ENCODE results near the gene ZNF638.

Gene ZNF638

DNA sequence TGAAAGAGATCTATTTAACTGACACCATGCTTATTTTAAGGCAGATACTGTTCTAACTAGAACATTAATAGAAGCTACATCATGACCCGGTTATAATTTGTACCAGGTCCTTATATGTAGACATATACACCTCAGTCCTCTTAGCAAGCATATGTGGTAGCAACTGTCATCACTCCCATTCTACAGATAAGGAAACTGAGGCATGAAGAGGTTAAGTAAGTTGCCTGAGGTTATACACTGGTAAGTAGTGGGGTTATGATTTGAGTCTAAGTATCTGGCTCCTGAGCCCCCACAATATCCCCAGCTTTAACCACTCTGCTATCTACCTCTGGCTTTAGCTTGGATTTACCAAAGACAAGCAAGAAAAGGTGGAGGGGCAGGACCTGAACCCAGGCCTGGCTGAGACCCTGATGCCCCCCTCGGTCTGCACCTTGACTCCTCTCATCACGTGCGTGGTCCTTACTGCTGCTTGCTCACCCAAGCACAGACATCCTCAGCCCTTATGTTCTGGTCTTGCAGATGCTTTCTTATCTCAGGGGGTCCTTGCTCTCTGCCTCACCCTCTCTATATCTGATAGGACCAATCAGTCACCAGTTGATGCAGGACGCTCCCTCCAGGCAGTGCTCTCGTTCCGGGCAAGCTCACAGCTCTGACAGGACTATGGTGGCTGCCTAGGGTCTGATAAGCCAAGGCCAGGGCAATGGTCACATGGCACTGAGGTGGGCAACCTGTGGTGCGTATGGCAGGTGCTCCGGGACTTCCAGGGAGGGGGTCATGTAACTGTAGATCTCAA, 125.7 kb downstream of the ZNF638 start:
- DNase-seq = no peak

DNA sequence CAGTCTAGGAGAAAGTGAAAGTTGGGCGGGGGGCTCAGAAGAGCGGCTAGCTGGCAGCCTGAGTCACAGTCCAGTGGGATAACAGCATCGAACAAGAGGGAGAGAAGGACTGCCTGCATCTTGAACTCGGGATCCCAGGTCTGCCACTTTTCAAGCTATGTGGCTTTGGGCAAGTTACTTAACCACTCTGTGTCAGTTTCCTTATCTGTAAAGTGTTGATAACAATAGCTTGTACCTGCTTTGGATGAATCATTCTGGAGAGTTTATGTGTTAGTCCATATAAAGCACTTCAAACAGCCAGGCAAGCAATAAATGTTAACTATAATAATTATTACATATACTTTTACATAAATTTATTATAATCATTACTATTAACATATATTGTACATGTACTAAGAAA, 126.3 kb downstream of the ZNF638 start:
- no peak for DNase-seq

DNA sequence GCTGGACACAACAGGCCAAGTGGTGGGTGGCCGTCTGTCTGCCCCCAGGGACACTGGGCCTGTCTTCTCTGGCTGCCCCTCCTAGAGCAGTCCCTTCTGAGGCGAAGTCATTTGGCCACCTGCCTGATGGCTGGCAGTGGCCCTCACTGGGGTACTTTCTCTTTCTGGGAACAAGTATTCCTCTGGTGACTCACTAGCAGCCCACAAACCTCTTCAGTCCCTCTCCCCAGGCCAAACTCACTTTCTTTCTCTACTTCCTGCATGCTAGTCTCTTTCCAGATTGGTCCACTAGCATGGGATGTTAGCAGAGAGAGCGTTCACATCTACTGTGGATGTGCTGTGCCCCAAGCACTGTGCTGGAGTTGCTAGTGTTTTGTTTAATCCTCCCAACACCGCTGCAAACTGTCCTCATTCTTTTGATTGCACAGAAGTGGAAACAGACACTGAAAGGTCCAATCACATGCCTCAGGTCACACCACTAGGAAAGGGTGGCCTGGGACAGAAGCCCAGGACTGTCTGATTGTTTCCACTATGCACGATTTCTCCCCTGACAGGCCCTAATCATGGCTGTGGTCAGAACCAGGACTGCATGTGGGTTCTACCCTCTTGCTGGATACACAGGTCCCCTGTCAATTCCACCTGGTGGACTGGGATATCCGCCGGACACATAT, 127.0 kb downstream of the ZNF638 start:
- DNase-seq = no peak

DNA sequence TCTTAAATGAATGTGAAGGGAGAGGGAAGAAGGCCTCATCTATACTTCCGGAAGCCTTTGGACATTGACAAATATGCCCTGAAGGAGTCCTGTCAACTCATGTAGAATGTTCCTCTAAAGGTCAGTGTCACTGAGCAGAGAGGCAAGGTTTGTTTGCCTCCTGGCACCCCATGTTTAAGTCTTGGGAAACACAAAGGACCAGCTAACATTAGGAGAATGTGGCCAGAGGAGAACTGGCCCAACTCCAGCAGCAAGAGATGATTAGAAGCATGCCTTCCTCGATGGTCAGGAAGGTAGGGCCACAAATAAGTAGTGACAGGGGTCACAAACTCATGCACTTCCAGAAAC, 127.5 kb downstream of the ZNF638 start:
- DNase-seq = no peak

DNA sequence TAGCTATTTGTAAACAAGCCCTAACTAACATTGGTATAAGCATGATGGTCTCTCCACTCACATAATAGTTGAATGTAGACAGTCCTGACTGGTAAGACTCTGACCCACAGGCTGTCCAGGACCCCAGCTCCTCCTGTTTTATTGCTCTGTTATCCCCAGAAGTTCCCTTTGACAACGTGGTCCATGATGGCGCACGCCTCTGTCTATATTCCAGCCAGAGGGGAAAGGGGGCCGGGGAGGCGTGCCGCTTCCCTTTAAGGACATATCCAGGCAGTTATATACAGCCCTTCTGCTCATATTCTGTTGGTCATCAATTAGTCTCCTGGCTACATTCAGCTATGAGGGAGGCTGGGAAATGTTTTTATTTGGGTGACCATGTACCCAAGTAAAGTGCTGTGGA, 128.5 kb downstream of the ZNF638 start:
- no peak for DNase-seq

DNA sequence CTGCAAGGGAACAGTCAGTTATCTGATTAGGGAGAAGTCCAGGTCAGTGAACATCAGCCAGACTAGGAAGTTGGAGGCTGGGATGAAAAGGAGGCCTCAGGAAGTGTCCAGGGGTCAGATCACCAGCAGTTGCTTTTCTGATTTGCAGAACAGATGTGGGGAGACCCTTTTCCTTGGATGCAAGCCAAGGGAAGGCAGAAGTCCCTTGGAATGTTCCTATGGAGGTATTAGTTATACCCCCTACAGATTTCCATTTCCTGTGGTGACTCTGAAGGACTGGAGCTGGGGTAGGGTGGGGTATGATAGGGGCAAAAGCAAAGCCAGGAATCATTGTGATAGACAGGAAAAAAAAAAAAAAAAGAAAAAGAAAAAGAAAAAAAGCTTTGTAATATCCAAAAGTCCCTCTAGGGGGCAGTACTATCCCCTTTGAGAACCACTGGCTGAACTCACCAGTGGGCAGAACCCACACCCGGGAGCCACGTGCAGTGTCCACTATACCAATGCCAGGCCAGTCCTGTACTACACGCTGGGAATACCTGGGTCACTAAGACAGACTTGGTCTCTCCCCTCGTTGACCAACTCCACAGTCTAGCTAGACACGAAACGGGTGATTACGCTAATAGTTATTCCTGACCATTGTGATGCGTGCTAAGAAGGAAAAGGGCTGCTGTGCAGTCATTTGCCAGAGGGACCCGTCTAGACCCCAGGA, 129.2 kb downstream of the ZNF638 start:
- DNase-seq = no peak

DNA sequence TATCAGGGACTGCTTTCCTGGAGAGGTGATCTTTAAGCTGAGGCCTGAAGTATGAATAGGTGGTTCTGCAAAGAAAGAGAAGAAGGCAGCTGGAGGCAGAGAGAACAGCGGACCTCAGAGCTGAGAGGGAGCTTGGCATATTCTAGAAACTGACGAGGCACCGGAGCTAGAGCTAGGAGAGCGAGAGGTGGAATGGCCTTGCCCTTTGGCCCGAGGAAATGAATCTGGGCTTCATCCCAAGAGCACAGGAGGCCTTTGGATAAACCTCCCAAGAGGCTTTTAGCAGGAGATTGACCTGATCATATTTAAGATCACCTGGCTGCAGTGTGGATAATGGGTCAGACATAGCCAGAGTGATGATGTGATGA, 129.7 kb downstream of the ZNF638 start:
- DNase-seq = no peak

DNA sequence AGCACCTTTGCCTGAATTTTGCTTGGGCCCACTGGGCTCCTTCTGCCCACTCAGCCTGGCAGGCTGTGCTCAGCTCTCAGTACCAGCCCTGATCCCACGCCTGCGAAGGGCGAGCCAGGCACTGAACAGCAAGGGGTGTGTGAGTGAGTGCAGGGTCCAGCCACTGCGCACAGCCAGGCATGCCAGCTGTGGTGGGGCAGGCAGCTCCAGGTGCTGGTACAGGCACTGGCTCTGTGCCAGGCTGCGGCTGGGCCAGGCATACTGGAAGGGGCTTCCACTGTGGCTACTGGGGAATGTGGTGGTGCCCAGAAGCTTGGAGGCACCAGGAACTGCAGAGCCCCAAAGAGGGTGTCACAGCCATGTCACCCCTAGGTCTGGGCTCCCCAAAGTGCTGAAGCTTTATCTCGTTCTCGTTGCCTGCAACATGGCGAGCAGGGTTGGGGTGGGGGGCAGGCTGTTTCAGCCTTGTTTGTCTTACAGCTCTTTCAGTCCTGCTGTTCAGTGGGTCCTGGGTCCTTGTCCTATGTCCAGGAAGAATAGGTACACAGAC, 130.5 kb downstream of the ZNF638 start:
- no peak for DNase-seq

DNA sequence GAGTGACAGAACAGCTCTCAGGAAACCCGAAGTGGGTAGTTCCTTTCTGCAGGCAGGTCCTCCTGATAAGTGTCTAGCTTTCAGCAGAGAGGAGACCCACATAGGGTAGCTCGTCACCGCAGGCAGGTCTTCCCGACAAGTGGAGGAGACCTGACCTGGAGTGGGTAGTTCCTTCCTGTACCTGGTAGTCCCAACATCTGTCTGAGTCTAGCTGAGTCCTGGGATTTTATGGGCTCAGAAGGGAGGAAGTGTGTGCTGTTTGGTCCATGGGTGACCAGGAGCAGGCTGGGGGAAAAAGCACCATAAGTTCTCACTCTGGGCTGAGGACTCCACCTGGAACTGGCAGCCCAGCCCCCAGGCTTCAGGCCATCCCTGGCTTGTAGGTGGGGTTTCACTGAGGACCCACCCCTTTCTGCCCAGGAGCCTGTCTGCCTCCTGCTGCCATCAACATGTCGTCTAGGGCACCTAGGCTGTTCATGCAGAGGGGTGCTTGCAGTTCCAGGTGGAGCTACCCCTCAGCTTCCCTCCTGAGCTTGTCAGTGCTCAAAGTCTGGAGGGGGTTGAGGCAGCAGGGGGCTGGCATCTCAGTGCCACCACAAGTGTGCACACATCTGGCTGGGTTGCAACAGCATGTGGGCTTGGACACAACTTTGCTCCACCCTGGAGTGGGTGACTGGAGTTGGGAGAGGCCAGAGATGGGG, 131.2 kb downstream of the ZNF638 start:
- DNase-seq = no peak

DNA sequence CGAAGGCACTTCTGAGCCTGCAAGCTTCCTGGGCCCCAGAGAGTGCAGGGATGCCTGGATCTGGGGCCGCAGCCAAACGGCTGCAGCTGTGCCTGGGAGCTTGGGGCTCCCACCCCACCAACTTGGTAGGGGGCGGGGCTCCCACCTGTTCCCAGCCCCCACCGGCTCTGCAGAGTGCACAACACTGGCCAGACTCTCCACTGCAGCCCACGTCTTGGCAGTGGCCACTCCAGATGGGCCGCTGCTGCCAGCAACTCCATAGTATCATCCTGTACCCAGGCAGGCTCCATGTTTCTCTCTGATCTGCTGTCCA, 131.7 kb downstream of the ZNF638 start:
- no peak for DNase-seq

DNA sequence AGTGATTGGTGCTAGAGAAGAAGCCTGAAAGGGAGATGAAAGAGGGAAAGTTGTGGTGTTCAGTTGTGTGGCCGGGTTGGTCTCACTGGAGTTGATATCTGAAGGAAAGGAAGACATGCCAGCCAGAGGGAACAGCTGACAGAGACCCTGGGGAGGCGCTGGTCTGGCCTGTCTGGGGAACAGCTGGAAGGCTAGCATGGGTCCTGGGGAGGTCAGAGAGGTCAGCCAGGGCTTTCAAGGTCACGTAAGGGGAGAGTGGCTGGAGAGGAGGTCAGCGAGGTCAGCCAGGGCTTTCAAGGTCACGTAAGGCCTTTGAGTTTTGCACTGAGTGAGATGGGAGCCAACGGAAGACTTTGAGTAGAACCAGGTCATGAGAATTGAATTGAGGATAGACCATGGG, 132.8 kb downstream of the ZNF638 start:
- no peak for DNase-seq

DNA sequence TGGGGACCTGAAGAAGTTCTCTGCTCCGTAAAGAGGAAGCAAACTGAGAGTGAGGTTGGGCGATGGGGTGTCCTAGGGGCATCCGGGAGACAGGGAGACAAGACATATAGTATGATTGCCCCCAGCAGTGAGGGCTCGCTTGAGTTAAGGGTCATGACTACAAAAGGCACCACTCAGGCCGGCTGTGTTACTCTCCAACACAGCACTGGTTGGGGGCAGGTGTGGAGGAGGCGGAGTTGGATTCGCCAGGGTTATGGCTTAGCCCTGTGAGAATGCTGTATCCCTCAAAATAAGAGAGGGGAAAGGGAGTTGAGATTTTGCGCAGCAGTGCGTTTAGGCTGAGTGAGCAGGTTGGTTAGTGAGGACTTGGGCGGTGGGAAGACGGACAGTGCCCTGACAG, 133.8 kb downstream of the ZNF638 start:
- DNase-seq = no peak

DNA sequence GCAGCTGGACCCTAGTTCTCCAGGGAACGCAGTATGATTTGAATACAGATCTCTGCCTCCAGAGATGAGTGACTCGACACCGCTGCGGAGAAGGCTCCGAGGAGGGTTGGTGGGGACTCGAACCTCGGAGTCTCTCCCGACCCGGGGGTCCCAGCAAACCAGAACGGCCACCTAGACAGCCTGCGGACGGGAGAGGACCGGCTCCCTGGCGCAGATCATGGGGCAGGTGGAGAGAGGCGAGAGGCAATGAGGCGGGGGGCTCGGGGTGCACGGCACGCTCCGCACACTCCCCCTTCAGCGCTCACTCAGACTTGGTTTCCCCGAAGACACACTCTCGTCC, 134.3 kb downstream of the ZNF638 start:
- no peak for DNase-seq

DNA sequence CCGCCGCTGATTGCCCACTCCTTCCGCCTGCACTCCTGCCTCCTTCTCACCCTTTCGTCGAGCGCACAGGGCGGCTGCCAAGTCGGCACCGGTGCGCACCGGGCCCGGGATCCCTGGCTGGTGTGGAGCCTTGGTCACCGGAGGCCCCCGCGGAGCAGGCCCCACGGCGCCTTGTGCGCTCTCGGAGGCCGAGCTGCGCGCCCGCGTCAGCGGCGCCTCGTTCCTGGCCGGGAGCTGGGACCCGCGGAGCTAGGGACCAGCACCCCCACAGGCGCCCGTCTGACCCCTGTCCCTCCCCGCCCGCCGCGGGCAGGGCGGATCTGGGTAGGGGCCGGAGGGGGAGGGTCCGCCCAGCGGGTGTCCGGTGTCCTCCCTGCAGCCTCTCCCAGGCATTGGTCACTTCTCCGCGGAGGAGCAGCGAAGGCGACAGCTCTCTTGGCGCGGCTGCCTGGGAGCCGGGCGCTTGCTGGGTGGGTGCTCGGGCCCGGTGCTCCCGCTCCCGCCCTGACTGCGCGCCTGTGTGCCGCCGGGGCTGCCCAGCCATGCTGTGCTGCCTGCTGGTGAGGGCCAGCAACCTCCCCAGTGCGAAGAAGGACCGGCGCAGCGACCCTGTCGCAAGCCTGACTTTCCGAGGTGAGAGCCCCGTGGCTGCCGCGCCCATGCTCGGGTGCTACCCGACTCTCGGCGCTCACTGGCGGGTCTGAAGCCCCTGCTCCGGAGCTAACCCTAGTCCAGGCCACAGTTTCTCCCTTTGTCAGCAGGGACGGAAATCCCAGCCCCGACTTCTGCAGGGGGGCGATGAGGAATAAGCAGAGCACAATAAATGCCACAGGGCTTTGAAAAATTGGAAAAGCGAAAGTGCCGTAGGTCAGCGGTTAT, 135.0 kb downstream of the ZNF638 start:
- DNase-seq = no peak

DNA sequence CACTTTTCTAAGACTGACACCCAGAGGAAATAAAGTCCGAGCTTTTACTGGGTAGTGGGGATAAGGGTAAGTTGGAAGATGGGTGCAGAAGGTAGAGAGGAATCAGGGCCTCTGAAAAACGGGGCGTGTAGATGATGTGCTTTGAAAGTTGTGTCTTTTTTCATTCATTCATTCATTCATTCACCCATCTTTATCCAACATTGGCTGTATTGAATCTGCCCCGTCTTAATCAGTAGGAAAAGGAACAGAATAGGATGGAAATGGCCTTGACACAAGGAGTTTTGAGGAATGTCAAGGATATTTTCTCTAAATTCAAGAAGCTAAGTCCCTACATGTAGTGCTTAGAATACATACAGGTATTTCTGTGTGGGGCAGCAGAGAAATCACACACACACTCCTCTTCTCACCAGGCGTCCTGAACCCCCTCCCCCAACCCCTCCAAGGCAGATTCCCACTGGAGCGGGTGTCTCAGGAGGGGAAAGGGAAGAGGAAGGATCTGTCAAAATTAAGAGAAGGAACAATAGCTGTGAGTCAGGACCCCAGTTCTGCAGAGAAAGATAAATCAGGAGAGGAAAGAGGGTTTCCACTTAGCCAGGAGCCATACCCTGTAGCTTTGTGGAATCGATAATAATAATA, 135.7 kb downstream of the ZNF638 start:
- DNase-seq = no peak

DNA sequence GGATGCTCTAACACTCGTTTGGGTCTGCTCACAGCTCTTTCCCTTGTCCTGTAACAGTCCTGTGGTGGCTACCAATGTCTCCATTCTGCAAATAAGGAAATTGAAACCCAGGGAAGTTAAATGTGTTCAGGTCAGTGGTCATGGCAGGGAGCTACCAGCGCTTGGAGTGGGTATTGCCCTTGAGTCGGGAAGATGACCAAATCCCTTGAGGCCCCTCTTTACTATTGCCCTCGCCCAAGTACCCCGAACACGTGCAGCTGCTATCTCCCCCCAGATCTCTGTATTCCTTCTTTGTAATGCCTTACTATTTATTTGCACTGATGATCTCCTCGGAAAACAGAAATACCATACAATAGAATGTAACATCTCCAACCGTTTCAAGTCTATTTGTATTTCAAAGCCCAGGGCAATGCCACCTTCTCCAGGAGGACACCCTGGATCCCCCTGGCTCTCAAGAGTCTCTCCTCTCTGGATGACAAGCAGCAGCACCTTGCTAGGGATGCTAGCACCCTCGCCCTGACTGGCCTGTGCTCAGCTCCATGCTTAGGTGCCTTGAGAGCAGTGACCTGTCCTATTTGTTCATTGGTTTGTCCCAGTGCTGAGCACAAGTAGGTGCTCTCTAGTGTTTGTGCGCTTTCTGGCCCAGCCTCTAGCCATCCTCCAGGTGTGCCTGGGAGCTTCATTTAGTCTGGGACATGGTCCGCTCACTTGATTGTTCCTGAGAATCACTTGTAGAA, 136.9 kb downstream of the ZNF638 start:
- no peak for DNase-seq

DNA sequence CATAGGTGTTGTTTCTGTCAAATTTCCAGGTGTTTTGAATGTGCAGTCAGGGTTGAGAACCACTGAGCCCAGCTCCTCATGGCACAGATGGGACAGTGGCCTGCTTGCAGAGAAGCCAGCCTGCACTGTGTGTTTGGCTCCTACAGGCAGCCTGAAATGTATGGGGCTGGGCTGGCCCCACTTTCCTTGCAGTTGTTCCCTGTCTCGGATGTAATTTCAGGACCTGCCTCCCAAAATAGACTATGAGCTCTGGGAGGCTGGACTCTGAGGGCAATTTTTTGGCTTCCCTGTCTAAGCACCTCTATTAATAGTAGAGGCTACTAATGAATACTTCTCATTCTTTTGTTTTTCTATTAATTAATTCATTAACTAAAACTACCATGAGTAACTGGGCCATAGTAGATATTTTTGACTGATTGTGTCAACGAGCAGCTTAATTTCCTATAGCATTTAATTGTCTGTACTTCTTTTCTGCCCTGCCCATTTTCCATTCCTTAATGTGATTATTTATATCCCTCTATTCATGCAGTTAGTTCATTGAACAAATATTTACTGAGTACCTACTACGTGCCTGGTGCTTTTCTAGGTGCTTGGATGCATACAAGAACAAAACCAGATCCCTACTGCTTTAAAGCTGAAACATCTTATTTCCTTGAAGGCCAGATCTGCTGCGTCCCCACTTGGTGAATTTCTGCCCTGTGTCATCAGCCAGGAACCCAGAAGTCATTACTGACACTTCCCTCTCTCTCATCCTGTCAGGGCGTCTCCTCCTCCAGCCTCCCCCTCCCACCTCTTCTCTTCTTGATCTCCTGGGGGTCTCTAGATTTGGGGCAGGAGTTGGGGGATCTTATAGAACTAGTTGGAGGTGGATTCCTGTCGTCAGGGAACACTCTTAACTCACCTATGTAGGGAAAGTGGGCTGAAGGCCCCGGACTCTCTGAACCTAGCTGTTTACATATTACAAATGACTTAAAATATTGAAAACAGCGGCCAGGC, 138.1 kb downstream of the ZNF638 start:
- no peak for DNase-seq

DNA sequence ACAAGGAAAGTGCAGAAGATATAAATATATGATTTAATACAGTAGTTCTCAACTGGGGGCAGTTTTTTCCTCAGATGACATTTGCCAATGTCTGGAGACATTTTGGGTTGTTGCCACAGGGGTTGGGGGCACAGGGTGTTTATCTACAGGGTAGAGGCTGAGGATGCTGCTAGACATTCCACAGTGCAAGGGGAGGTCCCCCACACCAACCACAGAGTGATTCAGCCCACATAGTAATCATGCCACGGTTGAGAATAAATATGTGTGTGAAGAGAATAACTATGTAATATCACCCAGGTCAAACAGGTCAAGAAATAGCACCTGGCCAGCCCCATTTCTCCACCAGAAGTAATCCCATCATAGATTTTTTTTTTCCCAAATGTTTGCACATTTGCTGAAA, 139.7 kb downstream of the ZNF638 start:
- DNase-seq = no peak

DNA sequence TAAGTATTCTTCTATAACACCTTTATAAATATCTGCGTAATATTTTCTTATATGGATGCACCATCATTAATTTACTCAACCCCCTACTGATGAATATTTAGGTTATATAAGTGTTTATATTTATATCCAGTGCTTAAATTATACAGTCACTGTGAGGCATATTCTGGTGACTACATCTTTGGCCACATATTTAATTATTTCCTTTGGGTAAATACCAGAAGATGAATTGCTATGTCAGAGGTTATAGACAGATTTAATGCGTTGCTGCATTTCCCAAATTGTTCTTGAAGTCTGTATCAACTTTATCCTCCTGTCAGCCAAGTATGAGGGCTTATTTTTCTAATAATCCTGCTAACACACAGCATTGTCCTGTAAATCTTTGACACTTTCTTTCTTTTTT, 140.4 kb downstream of the ZNF638 start:
- DNase-seq = no peak
